Measurements from ENCODE around the gene PCBP3. TPM values are rescaled to one million over a fixed set of nuclear protein-coding genes. Genes with fewer than 3 reads are reported as not detected.

Gene PCBP3
- total and polyA plus RNA-seq, 2 of the 13 experiments (the other 11 are each of a cell fraction or from before 2014, with no cell fraction given), result not detected

DNA sequence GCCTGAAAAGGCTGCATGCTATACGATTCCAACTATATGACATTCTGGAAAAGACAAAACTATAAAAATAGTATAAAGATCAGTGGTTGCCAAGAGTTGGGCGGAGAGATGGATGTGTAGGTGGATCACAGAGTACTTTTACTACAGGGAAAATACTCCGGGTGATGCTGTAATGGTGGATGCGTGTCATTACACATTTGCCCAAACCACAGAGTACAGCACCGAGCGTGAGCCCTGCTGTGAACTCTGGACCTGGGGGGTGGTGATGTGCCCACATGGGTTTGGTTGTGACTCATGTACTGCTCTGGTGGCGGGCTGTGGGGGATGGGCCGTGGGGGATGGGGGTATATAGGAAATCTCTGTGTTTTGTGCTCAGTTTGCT is 175.4 kb downstream of the PCBP3 start (continued):
- TF ChIP-seq, protein P1, sequence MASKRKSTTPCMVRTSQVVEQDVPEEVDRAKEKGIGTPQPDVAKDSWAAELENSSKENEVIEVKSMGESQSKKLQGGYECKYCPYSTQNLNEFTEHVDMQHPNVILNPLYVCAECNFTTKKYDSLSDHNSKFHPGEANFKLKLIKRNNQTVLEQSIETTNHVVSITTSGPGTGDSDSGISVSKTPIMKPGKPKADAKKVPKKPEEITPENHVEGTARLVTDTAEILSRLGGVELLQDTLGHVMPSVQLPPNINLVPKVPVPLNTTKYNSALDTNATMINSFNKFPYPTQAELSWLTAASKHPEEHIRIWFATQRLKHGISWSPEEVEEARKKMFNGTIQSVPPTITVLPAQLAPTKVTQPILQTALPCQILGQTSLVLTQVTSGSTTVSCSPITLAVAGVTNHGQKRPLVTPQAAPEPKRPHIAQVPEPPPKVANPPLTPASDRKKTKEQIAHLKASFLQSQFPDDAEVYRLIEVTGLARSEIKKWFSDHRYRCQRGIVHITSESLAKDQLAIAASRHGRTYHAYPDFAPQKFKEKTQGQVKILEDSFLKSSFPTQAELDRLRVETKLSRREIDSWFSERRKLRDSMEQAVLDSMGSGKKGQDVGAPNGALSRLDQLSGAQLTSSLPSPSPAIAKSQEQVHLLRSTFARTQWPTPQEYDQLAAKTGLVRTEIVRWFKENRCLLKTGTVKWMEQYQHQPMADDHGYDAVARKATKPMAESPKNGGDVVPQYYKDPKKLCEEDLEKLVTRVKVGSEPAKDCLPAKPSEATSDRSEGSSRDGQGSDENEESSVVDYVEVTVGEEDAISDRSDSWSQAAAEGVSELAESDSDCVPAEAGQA (IDR thresholded peaks at IDR 0.05; ENCODE audit: low read depth), result no peak
- TF ChIP-seq, protein P1 (CRISPR knock-in tag; IDR thresholded peaks at IDR 0.05; ENCODE audit: borderline replicate concordance), result no peak
- TF ChIP-seq SNAPC4 (CRISPR knock-in tag; IDR thresholded peaks at IDR 0.05), result no peak
- no peak for TF ChIP-seq RFXANK (CRISPR knock-in tag; IDR thresholded peaks at IDR 0.05)
- TF ChIP-seq TRIM24 (CRISPR knock-in tag; IDR thresholded peaks at IDR 0.05), result peak; percentile 69; the same call in 1 of the 2 replicates
- TF ChIP-seq ZNF770 (CRISPR knock-in tag; IDR thresholded peaks at IDR 0.05), result no peak
- TF ChIP-seq TEAD2 (CRISPR knock-in tag; IDR thresholded peaks at IDR 0.05), result no peak
- TF ChIP-seq, protein P2, sequence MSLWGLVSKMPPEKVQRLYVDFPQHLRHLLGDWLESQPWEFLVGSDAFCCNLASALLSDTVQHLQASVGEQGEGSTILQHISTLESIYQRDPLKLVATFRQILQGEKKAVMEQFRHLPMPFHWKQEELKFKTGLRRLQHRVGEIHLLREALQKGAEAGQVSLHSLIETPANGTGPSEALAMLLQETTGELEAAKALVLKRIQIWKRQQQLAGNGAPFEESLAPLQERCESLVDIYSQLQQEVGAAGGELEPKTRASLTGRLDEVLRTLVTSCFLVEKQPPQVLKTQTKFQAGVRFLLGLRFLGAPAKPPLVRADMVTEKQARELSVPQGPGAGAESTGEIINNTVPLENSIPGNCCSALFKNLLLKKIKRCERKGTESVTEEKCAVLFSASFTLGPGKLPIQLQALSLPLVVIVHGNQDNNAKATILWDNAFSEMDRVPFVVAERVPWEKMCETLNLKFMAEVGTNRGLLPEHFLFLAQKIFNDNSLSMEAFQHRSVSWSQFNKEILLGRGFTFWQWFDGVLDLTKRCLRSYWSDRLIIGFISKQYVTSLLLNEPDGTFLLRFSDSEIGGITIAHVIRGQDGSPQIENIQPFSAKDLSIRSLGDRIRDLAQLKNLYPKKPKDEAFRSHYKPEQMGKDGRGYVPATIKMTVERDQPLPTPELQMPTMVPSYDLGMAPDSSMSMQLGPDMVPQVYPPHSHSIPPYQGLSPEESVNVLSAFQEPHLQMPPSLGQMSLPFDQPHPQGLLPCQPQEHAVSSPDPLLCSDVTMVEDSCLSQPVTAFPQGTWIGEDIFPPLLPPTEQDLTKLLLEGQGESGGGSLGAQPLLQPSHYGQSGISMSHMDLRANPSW (CRISPR knock-in tag; IDR thresholded peaks at IDR 0.05; ENCODE audit: borderline replicate concordance), result no peak
- TF ChIP-seq, protein P3, sequence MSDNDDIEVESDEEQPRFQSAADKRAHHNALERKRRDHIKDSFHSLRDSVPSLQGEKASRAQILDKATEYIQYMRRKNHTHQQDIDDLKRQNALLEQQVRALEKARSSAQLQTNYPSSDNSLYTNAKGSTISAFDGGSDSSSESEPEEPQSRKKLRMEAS (IDR thresholded peaks at IDR 0.05), result peak; percentile 37; the same call in 1 of the 2 replicates
- TF ChIP-seq BCLAF1 (IDR thresholded peaks at IDR 0.05), result no peak

Data from HepG2 (cell line).